ENCODE measurements around the gene CPLANE1.

The CPLANE1 gene

GRCh38 chr5:37187465-37187977 lies 61.7 kb downstream of the CPLANE1 start:
- H3K4me3 ChIP-seq (ENCODE audit: low read length), result no peak overlapping the region
- DNase-seq (ENCODE audit: low read depth), result no peak
- no peak for TF ChIP-seq CTCF (conservative IDR thresholded peaks at IDR 0.05; ENCODE audit: low read depth, low read length)

GRCh38 chr5:37184748-37185364 lies 64.3 kb downstream of the CPLANE1 start:
- DNase-seq (ENCODE audit: low read depth), result no peak
- TF ChIP-seq CTCF (conservative IDR thresholded peaks at IDR 0.05; ENCODE audit: low read depth, low read length), result no peak
- no peak overlapping the region for H3K4me3 ChIP-seq (ENCODE audit: low read length)

GRCh38 chr5:37182667-37183066 lies 66.5 kb downstream of the CPLANE1 start:
- no peak overlapping the region for H3K4me3 ChIP-seq (ENCODE audit: low read length)
- no peak for DNase-seq (ENCODE audit: low read depth)
- no peak for TF ChIP-seq CTCF (conservative IDR thresholded peaks at IDR 0.05; ENCODE audit: low read depth, low read length)

GRCh38 chr5:37174928-37175327 lies 74.2 kb downstream of the CPLANE1 start:
- TF ChIP-seq CTCF (conservative IDR thresholded peaks at IDR 0.05; ENCODE audit: low read depth, low read length), result no peak
- DNase-seq (ENCODE audit: low read depth), result no peak

GRCh38 chr5:37172957-37173356 lies 76.2 kb downstream of the CPLANE1 start:
- DNase-seq (ENCODE audit: low read depth), result no peak
- TF ChIP-seq CTCF (conservative IDR thresholded peaks at IDR 0.05; ENCODE audit: low read depth, low read length), result no peak
- H3K4me3 ChIP-seq (ENCODE audit: low read length), result no peak overlapping the region

More at GRCh38 chr5:37174928-37175327, 74.2 kb downstream of the CPLANE1 start:
- no peak overlapping the region for H3K4me3 ChIP-seq (ENCODE audit: low read length)

GRCh38 chr5:37170856-37171255 lies 78.3 kb downstream of the CPLANE1 start:
- no peak overlapping the region for H3K4me3 ChIP-seq (ENCODE audit: low read length)
- TF ChIP-seq CTCF (conservative IDR thresholded peaks at IDR 0.05; ENCODE audit: low read depth, low read length), result no peak

GRCh38 chr5:37166197-37166596 lies 83.0 kb downstream of the CPLANE1 start:
- no peak for DNase-seq (ENCODE audit: low read depth)
- TF ChIP-seq CTCF (conservative IDR thresholded peaks at IDR 0.05; ENCODE audit: low read depth, low read length), result no peak
- no peak overlapping the region for H3K4me3 ChIP-seq (ENCODE audit: low read length)

More at GRCh38 chr5:37170856-37171255, 78.3 kb downstream of the CPLANE1 start:
- no peak for DNase-seq (ENCODE audit: low read depth)

All from retinal pigment epithelial cell (primary cell).